LNCaP clone FGC (cell line): Measurements from ENCODE around the gene UBE2QL1.

Source experiments
- DNase-seq: peaks from one replicate; pipeline ENCODE4 v3.0.0-alpha.2; 2011; ENCODE audit warnings: low read depth
- H3K4me3 ChIP-seq: 2 replicates; pipeline ENCODE4 v1.5.1; 2011; ENCODE audit warnings: mild to moderate bottlenecking, low read depth, low read length, control low read depth
- TF ChIP-seq, protein P1 (sequence below): IDR thresholded peaks from 2 replicates; pipeline ENCODE4 v1.5.1; 2012; ENCODE audit warnings: mild to moderate bottlenecking; ENCODE audit not compliant: control insufficient read depth, insufficient read depth; ENCODE audit errors: extremely low read depth

UBE2QL1 gene

DNA sequence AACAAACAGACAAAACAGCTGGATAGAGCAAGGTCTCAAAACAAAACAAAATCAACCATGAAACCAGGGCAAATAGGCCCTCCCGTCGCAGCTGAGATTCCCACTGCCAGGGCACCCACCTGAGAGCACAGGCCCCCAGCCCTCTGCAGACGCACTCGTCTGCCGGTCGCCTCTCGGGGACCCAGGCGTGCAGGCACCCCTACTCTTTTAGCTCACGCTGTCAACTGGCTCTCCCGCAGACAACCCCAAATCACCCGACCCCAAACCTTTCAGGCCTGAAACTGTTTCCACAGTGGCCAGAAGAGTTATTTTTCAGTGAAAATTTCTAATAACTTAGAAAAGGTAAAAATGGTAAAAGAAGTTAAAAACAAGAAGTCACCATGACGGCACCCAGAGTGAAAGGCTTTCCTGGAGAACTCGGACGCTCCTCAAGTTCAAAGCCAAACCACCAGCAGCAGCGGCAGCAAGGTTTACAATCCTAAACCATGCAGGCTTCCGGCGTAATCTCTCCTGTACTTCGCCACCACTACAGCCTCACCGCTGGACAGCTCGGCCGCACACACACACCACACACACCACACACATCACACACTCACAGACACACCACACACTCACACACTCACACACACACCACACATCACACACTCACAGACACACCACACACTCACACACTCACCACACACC, 1.9 kb upstream of the UBE2QL1 start:
- TF ChIP-seq, protein P1, sequence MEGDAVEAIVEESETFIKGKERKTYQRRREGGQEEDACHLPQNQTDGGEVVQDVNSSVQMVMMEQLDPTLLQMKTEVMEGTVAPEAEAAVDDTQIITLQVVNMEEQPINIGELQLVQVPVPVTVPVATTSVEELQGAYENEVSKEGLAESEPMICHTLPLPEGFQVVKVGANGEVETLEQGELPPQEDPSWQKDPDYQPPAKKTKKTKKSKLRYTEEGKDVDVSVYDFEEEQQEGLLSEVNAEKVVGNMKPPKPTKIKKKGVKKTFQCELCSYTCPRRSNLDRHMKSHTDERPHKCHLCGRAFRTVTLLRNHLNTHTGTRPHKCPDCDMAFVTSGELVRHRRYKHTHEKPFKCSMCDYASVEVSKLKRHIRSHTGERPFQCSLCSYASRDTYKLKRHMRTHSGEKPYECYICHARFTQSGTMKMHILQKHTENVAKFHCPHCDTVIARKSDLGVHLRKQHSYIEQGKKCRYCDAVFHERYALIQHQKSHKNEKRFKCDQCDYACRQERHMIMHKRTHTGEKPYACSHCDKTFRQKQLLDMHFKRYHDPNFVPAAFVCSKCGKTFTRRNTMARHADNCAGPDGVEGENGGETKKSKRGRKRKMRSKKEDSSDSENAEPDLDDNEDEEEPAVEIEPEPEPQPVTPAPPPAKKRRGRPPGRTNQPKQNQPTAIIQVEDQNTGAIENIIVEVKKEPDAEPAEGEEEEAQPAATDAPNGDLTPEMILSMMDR, result no peak
- DNase-seq, result no peak
- H3K4me3 ChIP-seq, result no peak overlapping the region

DNA sequence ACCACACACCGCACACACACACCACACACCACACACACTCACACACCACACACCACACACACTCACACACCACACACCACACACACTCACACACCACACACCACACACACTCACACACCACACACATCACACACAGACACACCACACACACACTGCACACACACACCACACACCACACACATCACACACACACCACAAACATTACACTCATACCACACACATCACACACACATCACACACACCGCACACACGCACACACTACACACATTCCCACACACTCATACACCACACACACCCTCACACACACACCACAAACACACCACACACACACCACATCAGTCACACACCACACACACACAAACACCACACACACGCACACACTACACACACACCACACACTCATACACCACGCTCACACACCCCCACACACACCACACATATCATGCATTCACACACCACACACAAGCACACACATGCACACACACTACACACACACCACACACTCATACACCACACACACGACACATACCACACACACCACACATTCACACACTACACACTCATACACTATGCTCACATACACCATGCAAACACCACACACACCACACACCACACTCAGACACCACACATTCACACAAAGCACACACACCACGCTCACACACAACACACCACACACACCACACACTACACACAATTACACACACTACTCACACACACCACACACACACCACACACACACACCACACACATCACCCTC, 1.1 kb upstream of the UBE2QL1 start:
- no peak overlapping the region for H3K4me3 ChIP-seq
- TF ChIP-seq, protein P1, result no peak
- DNase-seq, result no peak

DNA sequence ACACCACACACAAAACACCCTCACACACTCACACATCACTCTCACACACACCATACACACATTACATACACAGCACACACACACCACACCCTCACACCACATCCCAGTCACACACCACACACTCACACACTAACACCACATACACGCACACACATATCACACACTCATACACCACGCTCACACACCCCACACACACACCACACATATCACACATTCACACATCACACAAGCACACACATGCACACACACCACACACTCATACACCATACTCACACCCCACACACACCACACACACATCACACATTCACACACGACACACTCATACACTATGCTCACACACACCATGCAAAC, 543 bp upstream of the UBE2QL1 start:
- H3K4me3 ChIP-seq, result no peak overlapping the region
- DNase-seq, result no peak
- TF ChIP-seq, protein P1, result no peak

DNA sequence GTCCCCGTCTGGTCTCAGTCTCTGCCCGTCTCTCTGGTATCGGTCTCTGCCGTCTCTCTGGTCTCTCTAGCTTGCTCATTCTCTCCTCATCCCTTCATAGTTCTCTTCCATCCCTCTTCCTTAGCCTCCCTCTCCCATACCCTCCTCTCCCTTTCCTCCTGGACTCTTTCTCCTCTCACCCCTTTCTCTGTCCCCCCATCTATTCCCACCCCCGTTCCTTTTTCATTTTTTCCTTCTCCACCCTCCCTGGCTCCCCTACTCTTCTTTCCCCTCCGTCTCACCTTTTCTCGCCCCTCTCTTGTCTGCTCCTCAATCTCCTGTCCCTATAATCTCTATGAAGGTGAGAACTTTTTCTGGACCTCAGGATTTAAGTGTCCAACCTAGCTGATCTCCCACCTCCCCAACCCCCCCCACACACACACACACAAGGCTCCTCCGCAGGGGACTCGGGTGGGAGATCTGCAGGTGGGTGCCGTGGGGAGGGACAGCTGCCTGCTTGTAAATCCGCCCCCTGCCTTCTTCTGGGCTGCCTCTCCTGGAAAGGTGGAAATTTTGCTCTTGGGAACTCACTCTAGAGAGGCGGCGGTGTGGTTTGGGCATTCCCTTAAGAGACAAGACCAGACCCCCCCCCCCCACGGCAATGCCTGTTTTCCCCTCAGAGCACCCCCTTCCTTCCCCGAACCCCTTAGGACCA, 953 bp downstream of the UBE2QL1 start:
- no peak for DNase-seq
- TF ChIP-seq, protein P1, result no peak
- H3K4me3 ChIP-seq, result no peak overlapping the region

DNA sequence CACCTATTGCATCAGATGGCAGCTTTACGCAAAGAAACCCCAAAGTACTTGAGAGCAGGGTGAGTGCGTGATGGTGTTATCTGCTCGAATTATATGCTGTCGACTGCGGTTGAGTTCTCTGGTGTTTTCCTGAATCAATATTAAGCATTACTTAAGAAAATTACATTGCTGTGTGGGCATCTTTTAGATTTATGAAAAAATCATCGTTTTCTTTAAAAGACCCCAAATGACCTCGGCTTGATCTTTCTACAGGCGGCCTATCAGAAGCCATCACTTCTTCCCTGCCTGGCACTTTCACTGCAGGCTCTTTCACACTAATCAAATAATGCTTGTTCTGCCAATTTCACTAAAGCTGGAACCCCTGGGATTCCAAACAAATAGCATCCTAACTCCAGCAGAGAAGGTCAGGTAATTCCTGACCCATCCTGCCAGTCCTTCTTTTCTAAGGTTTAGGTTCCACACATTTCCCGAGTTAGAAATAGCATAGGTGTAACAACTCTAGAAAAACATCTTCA, 1.7 kb downstream of the UBE2QL1 start:
- H3K4me3 ChIP-seq, result no peak overlapping the region
- DNase-seq, result no peak
- TF ChIP-seq, protein P1, result no peak

DNA sequence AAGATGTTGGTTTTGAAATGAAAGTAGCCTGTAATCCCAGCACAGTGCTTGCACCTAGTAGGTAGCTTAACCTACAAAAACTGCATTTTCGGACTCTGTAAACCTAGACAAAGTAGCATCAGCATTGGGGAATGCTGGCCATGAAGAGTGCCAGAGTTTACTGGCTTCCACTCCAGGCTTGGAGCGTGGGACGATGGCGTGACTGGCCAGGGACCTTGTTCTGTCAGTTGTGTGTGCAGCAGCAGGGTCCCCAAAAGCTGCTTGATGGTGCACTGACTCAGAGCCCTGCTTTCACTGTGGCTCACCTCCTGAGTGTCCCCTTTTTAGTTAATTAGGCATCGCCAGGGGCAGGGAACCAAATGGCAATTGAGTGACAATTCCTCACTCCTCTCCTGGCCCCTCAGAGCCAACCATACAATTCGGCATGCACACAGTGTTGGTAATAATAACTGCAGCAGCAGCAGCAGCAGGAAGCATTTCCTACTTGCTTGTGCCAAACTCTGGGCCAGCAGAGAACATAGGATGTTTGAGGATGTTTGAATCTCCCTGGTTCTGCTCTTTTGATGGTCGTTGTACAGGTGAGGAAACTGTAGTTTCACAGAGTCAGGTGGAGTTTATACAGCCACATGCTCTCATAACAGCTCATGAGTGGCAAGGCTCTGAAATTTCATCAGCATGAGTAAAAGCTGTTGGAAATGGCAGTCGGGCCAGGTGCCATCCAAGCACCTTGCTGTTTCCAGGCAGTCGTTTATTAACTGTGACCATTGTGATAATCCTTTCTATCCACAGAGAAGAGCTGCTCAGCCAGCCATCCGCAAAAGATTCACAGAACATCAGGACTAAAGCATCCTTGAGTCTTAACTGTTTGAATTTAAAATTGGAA, 4.2 kb downstream of the UBE2QL1 start:
- no peak overlapping the region for H3K4me3 ChIP-seq
- no peak for DNase-seq
- TF ChIP-seq, protein P1, result no peak
